ENCODE measurements around the gene ZNF618. TPM values are rescaled to one million over a fixed set of nuclear protein-coding genes. Genes with fewer than 3 reads are reported as not detected.

ZNF618 gene
- polyA plus RNA-seq, 3 donors = 0.53 to 1.9 (median 0.78) TPM

GRCh38 chr9:113918697-113919350 lies 42.7 kb downstream of the ZNF618 start:
- H3K4me2 ChIP-seq (replicated peaks; ENCODE audit: extremely low read depth, low read length, poor library complexity, severe bottlenecking) = no peak overlapping the region
- peaks cover 0 to 2% of the 10 kb centered on the region in 2 donors for H3K36me3 Mint-ChIP-seq
- no peaks in the 10 kb centered on the region for H3K9me3 ChIP-seq (replicated peaks in 1 of 2; ENCODE audit: control insufficient read depth in 1 of 2, insufficient read depth in 1 of 2, low read length in 2 of 2)
- no peak for DNase-seq
- H3K4me1 Mint-ChIP-seq = peaks cover 5% of the 10 kb centered on the region
- H3K4me1 ChIP-seq (ENCODE audit: control insufficient read depth in 1 of 2, insufficient read depth in 2 of 2, low read length in 2 of 2) = no peaks in the 10 kb centered on the region
- TF ChIP-seq, protein P1, sequence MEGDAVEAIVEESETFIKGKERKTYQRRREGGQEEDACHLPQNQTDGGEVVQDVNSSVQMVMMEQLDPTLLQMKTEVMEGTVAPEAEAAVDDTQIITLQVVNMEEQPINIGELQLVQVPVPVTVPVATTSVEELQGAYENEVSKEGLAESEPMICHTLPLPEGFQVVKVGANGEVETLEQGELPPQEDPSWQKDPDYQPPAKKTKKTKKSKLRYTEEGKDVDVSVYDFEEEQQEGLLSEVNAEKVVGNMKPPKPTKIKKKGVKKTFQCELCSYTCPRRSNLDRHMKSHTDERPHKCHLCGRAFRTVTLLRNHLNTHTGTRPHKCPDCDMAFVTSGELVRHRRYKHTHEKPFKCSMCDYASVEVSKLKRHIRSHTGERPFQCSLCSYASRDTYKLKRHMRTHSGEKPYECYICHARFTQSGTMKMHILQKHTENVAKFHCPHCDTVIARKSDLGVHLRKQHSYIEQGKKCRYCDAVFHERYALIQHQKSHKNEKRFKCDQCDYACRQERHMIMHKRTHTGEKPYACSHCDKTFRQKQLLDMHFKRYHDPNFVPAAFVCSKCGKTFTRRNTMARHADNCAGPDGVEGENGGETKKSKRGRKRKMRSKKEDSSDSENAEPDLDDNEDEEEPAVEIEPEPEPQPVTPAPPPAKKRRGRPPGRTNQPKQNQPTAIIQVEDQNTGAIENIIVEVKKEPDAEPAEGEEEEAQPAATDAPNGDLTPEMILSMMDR (IDR thresholded peaks at IDR 0.05) = no peak
- no peak overlapping the region for H2AFZ ChIP-seq (ENCODE audit: insufficient read depth, low read depth, low read length, poor library complexity, severe bottlenecking)
- peaks cover 3 to 11% (median 6%) of the 10 kb centered on the region in 7 donors for H3K9me3 Mint-ChIP-seq
- H3K27me3 ChIP-seq (ENCODE audit: control insufficient read depth in 2 of 2, insufficient read depth in 2 of 2, low read length in 2 of 2) = no peaks in the 10 kb centered on the region
- intact Hi-C loops (cut with micrococcal nuclease) = no loop called here
- H3K27ac ChIP-seq (ENCODE audit: low read depth in 1 of 2, low read length in 2 of 2) = no peak overlapping the region
- H3K27me3 Mint-ChIP-seq (ENCODE audit: low read depth in 3 of 3) = no peaks in the 10 kb centered on the region
- no peak overlapping the region for H3K4me3 Mint-ChIP-seq
- no peaks in the 10 kb centered on the region for H3K36me3 ChIP-seq (replicated peaks in 1 of 2; ENCODE audit: control insufficient read depth in 1 of 2, insufficient read depth in 2 of 2, low read length in 2 of 2)
- 100% methylated on average over 5 of the region's 8 CpGs for WGBS (ENCODE audit: insufficient coverage)
- H3K9ac ChIP-seq (ENCODE audit: insufficient read depth, low read length, poor library complexity, severe bottlenecking) = no peak overlapping the region
- H4K20me1 ChIP-seq (ENCODE audit: insufficient read depth, low read length) = no peaks in the 10 kb centered on the region
- H3K79me2 ChIP-seq (ENCODE audit: insufficient read depth, low read length) = no peaks in the 10 kb centered on the region
- no peak overlapping the region for H3K27ac Mint-ChIP-seq
- H3K4me3 ChIP-seq (replicated peaks in 1 of 3; ENCODE audit: low read depth in 2 of 3, low read length in 3 of 3) = no peak overlapping the region

DNA sequence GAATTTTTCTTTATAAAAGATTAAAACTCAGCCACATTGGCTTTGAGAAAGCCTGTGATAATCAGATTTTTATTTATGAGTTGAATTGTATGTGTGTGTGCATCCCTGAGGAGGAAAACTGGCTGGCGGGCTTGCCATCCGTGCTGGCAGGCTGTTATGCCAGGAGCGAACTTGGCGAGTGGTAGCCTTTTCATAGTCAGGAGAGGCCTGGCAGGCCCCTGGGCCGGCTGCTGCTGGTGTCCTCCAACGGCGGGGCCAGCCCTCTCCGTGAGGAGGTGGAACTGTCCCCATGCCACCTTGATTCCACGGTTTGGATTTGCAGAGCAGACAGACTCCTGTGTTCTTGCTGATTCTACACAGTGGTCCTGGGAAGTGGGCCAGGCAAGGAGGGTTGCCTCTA lies 43.3 kb downstream of the ZNF618 start:
- no peak overlapping the region for H3K4me3 Mint-ChIP-seq
- H3K9ac ChIP-seq (ENCODE audit: insufficient read depth, low read length, poor library complexity, severe bottlenecking) = no peak overlapping the region
- no peak for DNase-seq
- intact Hi-C loops (cut with micrococcal nuclease) = no loop called here
- no peak overlapping the region for H3K4me2 ChIP-seq (replicated peaks; ENCODE audit: extremely low read depth, low read length, poor library complexity, severe bottlenecking)
- H3K9me3 Mint-ChIP-seq = peaks cover 3 to 12% (median 9%) of the 10 kb centered on the region in 7 donors
- peaks cover 5% of the 10 kb centered on the region for H3K4me1 Mint-ChIP-seq
- no peak overlapping the region for H2AFZ ChIP-seq (ENCODE audit: insufficient read depth, low read depth, low read length, poor library complexity, severe bottlenecking)
- no peak overlapping the region for H3K27ac Mint-ChIP-seq
- no peaks in the 10 kb centered on the region for H3K4me1 ChIP-seq (ENCODE audit: control insufficient read depth in 1 of 2, insufficient read depth in 2 of 2, low read length in 2 of 2)
- no peaks in the 10 kb centered on the region for H3K27me3 ChIP-seq (ENCODE audit: control insufficient read depth in 2 of 2, insufficient read depth in 2 of 2, low read length in 2 of 2)
- H3K4me3 ChIP-seq (replicated peaks in 1 of 3; ENCODE audit: low read depth in 2 of 3, low read length in 3 of 3) = no peak overlapping the region
- peaks cover 0 to 2% of the 10 kb centered on the region in 2 donors for H3K36me3 Mint-ChIP-seq
- no peaks in the 10 kb centered on the region for H3K27me3 Mint-ChIP-seq (ENCODE audit: low read depth in 3 of 3)
- TF ChIP-seq, protein P1 (IDR thresholded peaks at IDR 0.05) = no peak
- no peaks in the 10 kb centered on the region for H3K79me2 ChIP-seq (ENCODE audit: insufficient read depth, low read length)
- no peaks in the 10 kb centered on the region for H3K9me3 ChIP-seq (replicated peaks in 1 of 2; ENCODE audit: control insufficient read depth in 1 of 2, insufficient read depth in 1 of 2, low read length in 2 of 2)
- 96% methylated on average over 8 of the region's 9 CpGs for WGBS (ENCODE audit: insufficient coverage)
- H3K36me3 ChIP-seq (replicated peaks in 1 of 2; ENCODE audit: control insufficient read depth in 1 of 2, insufficient read depth in 2 of 2, low read length in 2 of 2) = no peaks in the 10 kb centered on the region
- H4K20me1 ChIP-seq (ENCODE audit: insufficient read depth, low read length) = no peaks in the 10 kb centered on the region
- no peak overlapping the region for H3K27ac ChIP-seq (ENCODE audit: low read depth in 1 of 2, low read length in 2 of 2)

Measured in CD14-positive monocyte (primary cell).